Brain microvascular endothelial cell (primary cell): Measurements from ENCODE around the gene ARHGAP22.

Experiments used
- DNase-seq: peaks from one replicate; pipeline ENCODE4 v3.0.0-alpha.2; 2020
- H3K27ac ChIP-seq: fragments of 250-450 bp; sonication (Bioruptor Pico); 2 replicates; pipeline ENCODE4 v1.5.1; 2020; ENCODE audit warnings: mild to moderate bottlenecking, moderate library complexity
- H3K27me3 ChIP-seq: fragments of 250-450 bp; sonication (Bioruptor Pico); replicated peaks from 2 replicates; pipeline ENCODE4 v1.5.1; 2020; ENCODE audit warnings: mild to moderate bottlenecking
- H3K36me3 ChIP-seq: fragments of 250-450 bp; sonication (Bioruptor Pico); replicated peaks from 2 replicates; pipeline ENCODE4 v1.5.1; 2020; ENCODE audit warnings: mild to moderate bottlenecking
- H3K4me3 ChIP-seq: 2 replicates; pipeline ENCODE4 v1.5.1; 2011; ENCODE audit warnings: low read depth, mild to moderate bottlenecking, control low read depth, low read length, moderate library complexity
- CTCF ChIP-seq: IDR thresholded peaks from 2 replicates; pipeline ENCODE4 v1.5.1; 2011; ENCODE audit warnings: low read depth, mild to moderate bottlenecking, moderate library complexity, low read length, control low read depth, inconsistent platforms; ENCODE audit errors: missing control alignments
- in situ Hi-C: cut with HindIII; loops from 2 replicates; pipeline ENCODE4 v1.10.0; 2017; ENCODE audit warnings: low sequenced_read_pairs, low pct_ligation_motif_present

Gene ARHGAP22

GRCh38 chr10:48491392-48492139 is 113.3 kb downstream of the ARHGAP22 start:
- Histone ChIP-seq H3K27me3 (no peaks in the 10 kb centered on the region), H3K4me3 (no peak overlapping the region), H3K27ac (no peak overlapping the region), H3K36me3 (no peaks in the 10 kb centered on the region)
- DNase-seq = no peak
- no peak for TF ChIP-seq CTCF
- in situ Hi-C loops = no loop called here

GRCh38 chr10:48490946-48491345 is 113.9 kb downstream of the ARHGAP22 start:
- in situ Hi-C loops = no loop called here

GRCh38 chr10:48490571-48490940 is 114.3 kb downstream of the ARHGAP22 start:
- no peak for TF ChIP-seq CTCF
- in situ Hi-C loops = no loop called here
- Histone ChIP-seq H3K4me3 (no peak overlapping the region), H3K27ac (no peak overlapping the region), H3K36me3 (no peaks in the 10 kb centered on the region), H3K27me3 (no peaks in the 10 kb centered on the region)
- DNase-seq = no peak

More at GRCh38 chr10:48490946-48491345, 113.9 kb downstream of the ARHGAP22 start:
- Histone ChIP-seq H3K27me3 (no peaks in the 10 kb centered on the region), H3K36me3 (no peaks in the 10 kb centered on the region), H3K4me3 (no peak overlapping the region), H3K27ac (no peak overlapping the region)
- no peak for DNase-seq
- no peak for TF ChIP-seq CTCF

GRCh38 chr10:48489099-48489498 is 115.8 kb downstream of the ARHGAP22 start:
- Histone ChIP-seq H3K36me3 (no peaks in the 10 kb centered on the region), H3K27ac (no peak overlapping the region), H3K27me3 (no peaks in the 10 kb centered on the region), H3K4me3 (no peak overlapping the region)
- DNase-seq = no peak
- in situ Hi-C loops = no loop called here
- TF ChIP-seq CTCF = no peak

GRCh38 chr10:48487244-48487643 is 117.6 kb downstream of the ARHGAP22 start:
- Histone ChIP-seq H3K4me3 (no peak overlapping the region), H3K27ac (no peak overlapping the region), H3K36me3 (no peaks in the 10 kb centered on the region), H3K27me3 (no peaks in the 10 kb centered on the region)
- TF ChIP-seq CTCF = no peak
- no peak for DNase-seq
- in situ Hi-C loops = no loop called here

- Histone ChIP-seq H3K27ac (no peak overlapping the region), H3K27me3 (no peaks in the 10 kb centered on the region), H3K4me3 (no peak overlapping the region), H3K36me3 (no peaks in the 10 kb centered on the region)
- no peak for DNase-seq
- TF ChIP-seq CTCF = no peak
- in situ Hi-C loops = no loop called here
Observed at GRCh38 chr10:48485711-48486110, 119.2 kb downstream of the ARHGAP22 start.
